Astrocyte (in vitro differentiated cells and primary cell): ENCODE results near the gene ZNF879. TPM values are rescaled to one million over a fixed set of nuclear protein-coding genes. Genes with fewer than 3 reads are reported as not detected.

Experiments
- DNase-seq: peaks from one replicate; pipeline ENCODE4 v3.0.0-alpha.2; 2010; ENCODE audit warnings: low read depth
- FAIRE-seq: peaks from 2 replicates; lab custom pipeline; 2011; peaks lifted over from hg19 to GRCh38; lab: Jason Lieb, UNC
- H2AFZ ChIP-seq: 2 replicates; pipeline ENCODE4 v1.6.0; 2012; ENCODE audit warnings: low read depth, low read length, inconsistent platforms
- H3K27ac ChIP-seq: 2 replicates; pipeline ENCODE4 v1.5.1; 2011; ENCODE audit warnings: low read depth, low read length, inconsistent platforms
- H3K27me3 ChIP-seq: 2 replicates; pipeline ENCODE4 v1.6.0; 2011; ENCODE audit warnings: low read length, inconsistent platforms; ENCODE audit not compliant: insufficient read depth
- H3K36me3 ChIP-seq: 2 replicates; pipeline ENCODE4 v1.5.1; 2011; ENCODE audit warnings: low read length, inconsistent platforms; ENCODE audit not compliant: insufficient read depth
- H3K4me1 ChIP-seq: 2 replicates; pipeline ENCODE4 v1.5.1; 2011; ENCODE audit warnings: low read length, inconsistent platforms; ENCODE audit not compliant: insufficient read depth
- H3K4me2 ChIP-seq: 2 replicates; pipeline ENCODE4 v1.6.0; 2012; ENCODE audit warnings: low read length, inconsistent platforms
- H3K4me3 ChIP-seq: 2 replicates; pipeline ENCODE4 v1.5.1; 2011; ENCODE audit warnings: low read depth, mild to moderate bottlenecking, low read length, inconsistent platforms; ENCODE audit not compliant: insufficient read depth
- H3K79me2 ChIP-seq: 2 replicates; pipeline ENCODE4 v1.6.0; 2012; ENCODE audit warnings: mild to moderate bottlenecking, low read length, inconsistent platforms; ENCODE audit not compliant: insufficient read depth
- H3K9ac ChIP-seq: 2 replicates; pipeline ENCODE4 v1.6.0; 2012; ENCODE audit warnings: mild to moderate bottlenecking, low read length, inconsistent platforms
- H3K9me3 ChIP-seq: 2 replicates; pipeline ENCODE4 v1.5.1; 2012; ENCODE audit warnings: low read depth, mild to moderate bottlenecking, low read length, inconsistent platforms; ENCODE audit not compliant: insufficient read depth
- H4K20me1 ChIP-seq: 2 replicates; pipeline ENCODE4 v1.6.0; 2012; ENCODE audit warnings: low read length, inconsistent platforms; ENCODE audit not compliant: insufficient read depth
- H3K27ac Mint-ChIP-seq: one replicate; pipeline ENCODE4 v1.8.0; 2021; ENCODE audit warnings: mild to moderate bottlenecking, mixed read lengths; ENCODE audit not compliant: unreplicated experiment
- H3K27me3 Mint-ChIP-seq: one replicate; pipeline ENCODE4 v1.8.0; 2021; ENCODE audit warnings: low read depth, mixed read lengths; ENCODE audit not compliant: unreplicated experiment
- H3K36me3 Mint-ChIP-seq: one replicate; pipeline ENCODE4 v1.8.0; 2021; ENCODE audit warnings: low read depth, mixed read lengths; ENCODE audit not compliant: unreplicated experiment
- H3K4me1 Mint-ChIP-seq: one replicate; pipeline ENCODE4 v1.8.0; 2021; ENCODE audit warnings: low read depth, mixed read lengths; ENCODE audit not compliant: unreplicated experiment
- H3K4me3 Mint-ChIP-seq: one replicate; pipeline ENCODE4 v1.8.0; 2021; ENCODE audit warnings: mild to moderate bottlenecking, moderate library complexity, mixed read lengths; ENCODE audit not compliant: unreplicated experiment
- H3K9me3 Mint-ChIP-seq: one replicate; pipeline ENCODE4 v1.8.0; 2021; ENCODE audit warnings: mild to moderate bottlenecking, mixed read lengths; ENCODE audit not compliant: unreplicated experiment
- EZH2 ChIP-seq: IDR thresholded peaks from 2 replicates; pipeline ENCODE4 v1.6.1; 2012; ENCODE audit warnings: mild to moderate bottlenecking, low read length, inconsistent platforms; ENCODE audit not compliant: insufficient read depth
- total RNA-seq: library from RNA; stranded (reverse); gene quantifications from 2 replicates; pipeline ENCODE4 v1.2.1, GENCODE V29; 2021
- TF ChIP-seq, protein P1 (sequence below): IDR thresholded peaks from 2 replicates; pipeline ENCODE4 v1.5.1; 2011; ENCODE audit warnings: low read depth, mild to moderate bottlenecking, inconsistent platforms, low read length, moderate library complexity; ENCODE audit not compliant: insufficient read depth

Gene ZNF879
- total RNA-seq, 1 donor from 2014 or later: 1.9 TPM

DNA sequence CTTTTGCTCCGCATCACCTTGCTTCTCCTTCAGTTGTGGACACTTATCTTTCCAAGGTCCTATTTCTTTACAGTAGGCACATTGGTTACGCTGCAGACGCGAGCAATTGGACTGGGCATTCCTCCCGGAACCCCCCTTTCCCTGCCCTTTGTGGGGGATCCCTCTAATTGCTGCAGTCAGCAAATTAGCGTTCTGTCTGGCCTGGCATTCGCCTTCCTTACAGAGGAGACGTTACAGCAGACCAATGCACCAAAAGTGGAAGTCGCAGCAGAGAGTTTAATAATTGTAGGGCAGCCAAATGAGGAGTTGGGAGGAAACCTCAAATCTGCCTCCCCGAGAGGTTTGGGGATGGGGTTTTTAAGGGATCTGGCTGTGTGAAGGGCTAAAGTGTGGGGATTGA, 31.3 kb downstream of the ZNF879 start:
- DNase-seq: no peak
- no peak for FAIRE-seq
- Histone ChIP-seq H3K9me3 (peaks cover 8% of the 10 kb centered on the region), H3K4me3 (no peak overlapping the region), H3K27me3 (no peaks in the 10 kb centered on the region), H3K4me1 (no peaks in the 10 kb centered on the region), H3K79me2 (no peaks in the 10 kb centered on the region), H4K20me1 (no peaks in the 10 kb centered on the region), H3K36me3 (no peaks in the 10 kb centered on the region), H3K27ac (no peak overlapping the region), H3K9ac (no peak overlapping the region), H3K4me2 (no peak overlapping the region), H2AFZ (no peak overlapping the region)
- Mint-ChIP-seq H3K4me3 (no peak overlapping the region), H3K27ac (no peak overlapping the region), H3K36me3 (peaks cover 2% of the 10 kb centered on the region), H3K9me3 (peaks cover 19% of the 10 kb centered on the region), H3K27me3 (no peaks in the 10 kb centered on the region), H3K4me1 (no peaks in the 10 kb centered on the region)
- TF ChIP-seq EZH2: no peak
- TF ChIP-seq, protein P1, sequence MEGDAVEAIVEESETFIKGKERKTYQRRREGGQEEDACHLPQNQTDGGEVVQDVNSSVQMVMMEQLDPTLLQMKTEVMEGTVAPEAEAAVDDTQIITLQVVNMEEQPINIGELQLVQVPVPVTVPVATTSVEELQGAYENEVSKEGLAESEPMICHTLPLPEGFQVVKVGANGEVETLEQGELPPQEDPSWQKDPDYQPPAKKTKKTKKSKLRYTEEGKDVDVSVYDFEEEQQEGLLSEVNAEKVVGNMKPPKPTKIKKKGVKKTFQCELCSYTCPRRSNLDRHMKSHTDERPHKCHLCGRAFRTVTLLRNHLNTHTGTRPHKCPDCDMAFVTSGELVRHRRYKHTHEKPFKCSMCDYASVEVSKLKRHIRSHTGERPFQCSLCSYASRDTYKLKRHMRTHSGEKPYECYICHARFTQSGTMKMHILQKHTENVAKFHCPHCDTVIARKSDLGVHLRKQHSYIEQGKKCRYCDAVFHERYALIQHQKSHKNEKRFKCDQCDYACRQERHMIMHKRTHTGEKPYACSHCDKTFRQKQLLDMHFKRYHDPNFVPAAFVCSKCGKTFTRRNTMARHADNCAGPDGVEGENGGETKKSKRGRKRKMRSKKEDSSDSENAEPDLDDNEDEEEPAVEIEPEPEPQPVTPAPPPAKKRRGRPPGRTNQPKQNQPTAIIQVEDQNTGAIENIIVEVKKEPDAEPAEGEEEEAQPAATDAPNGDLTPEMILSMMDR: no peak

DNA sequence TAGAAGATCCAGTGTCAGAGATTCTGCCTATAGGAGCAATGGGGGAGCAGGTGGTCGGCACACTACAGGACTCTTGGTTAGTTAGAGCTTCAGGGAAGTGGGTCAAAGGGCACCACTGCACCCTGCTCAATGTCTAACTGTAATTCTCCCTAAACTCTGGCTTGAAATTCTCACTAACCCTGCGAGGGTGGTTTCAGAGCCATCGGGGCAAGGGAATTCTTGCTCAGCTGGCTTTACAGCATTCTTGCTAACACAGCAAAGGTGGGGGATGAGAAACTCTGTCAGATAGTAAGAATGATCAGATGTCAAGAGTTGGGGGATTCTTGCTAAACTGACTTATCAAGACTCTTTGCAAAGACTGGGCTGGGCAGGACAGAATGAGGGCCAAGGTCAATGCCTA, 31.8 kb downstream of the ZNF879 start:
- Histone ChIP-seq H3K36me3 (no peaks in the 10 kb centered on the region), H3K4me3 (no peak overlapping the region), H2AFZ (no peak overlapping the region), H3K4me2 (no peak overlapping the region), H3K4me1 (no peaks in the 10 kb centered on the region), H3K9ac (no peak overlapping the region), H3K27ac (no peak overlapping the region), H3K27me3 (no peaks in the 10 kb centered on the region), H4K20me1 (no peaks in the 10 kb centered on the region), H3K9me3 (peaks cover 8% of the 10 kb centered on the region), H3K79me2 (no peaks in the 10 kb centered on the region)
- TF ChIP-seq EZH2: no peak
- TF ChIP-seq, protein P1: no peak
- Mint-ChIP-seq H3K9me3 (peaks cover 19% of the 10 kb centered on the region), H3K4me1 (no peaks in the 10 kb centered on the region), H3K36me3 (peaks cover 2% of the 10 kb centered on the region), H3K27ac (no peak overlapping the region), H3K4me3 (no peak overlapping the region), H3K27me3 (no peaks in the 10 kb centered on the region)
- FAIRE-seq (no peak), DNase-seq (no peak)

DNA sequence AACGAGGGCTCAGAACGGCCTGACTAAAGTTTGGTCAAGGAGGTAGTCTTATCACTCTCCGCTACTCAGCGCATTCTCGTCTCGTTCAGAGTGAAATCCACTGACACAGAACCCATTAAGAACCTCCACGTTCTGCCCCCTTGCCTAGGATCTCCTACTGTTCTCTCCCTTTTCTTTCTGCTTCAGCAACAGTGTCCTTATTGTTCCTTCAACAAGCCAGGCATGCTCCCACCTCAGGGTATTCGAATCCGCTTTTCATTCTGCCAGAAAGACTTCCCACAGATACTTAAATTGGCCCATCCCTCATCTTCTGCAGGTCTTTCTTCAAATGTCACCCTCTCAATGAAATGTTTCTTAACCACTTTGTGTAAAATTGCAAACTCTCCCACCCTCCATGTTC, 32.2 kb downstream of the ZNF879 start:
- Histone ChIP-seq H3K27me3 (no peaks in the 10 kb centered on the region), H3K9ac (no peak overlapping the region), H2AFZ (no peak overlapping the region), H3K79me2 (peaks cover 4% of the 10 kb centered on the region), H3K4me2 (no peak overlapping the region), H3K4me3 (no peak overlapping the region), H3K36me3 (no peaks in the 10 kb centered on the region), H3K9me3 (peaks cover 8% of the 10 kb centered on the region), H3K27ac (no peak overlapping the region), H4K20me1 (no peaks in the 10 kb centered on the region), H3K4me1 (no peaks in the 10 kb centered on the region)
- DNase-seq (no peak), FAIRE-seq (no peak)
- Mint-ChIP-seq H3K36me3 (peaks cover 2% of the 10 kb centered on the region), H3K4me3 (no peak overlapping the region), H3K27me3 (no peaks in the 10 kb centered on the region), H3K4me1 (no peaks in the 10 kb centered on the region), H3K9me3 (peaks cover 19% of the 10 kb centered on the region), H3K27ac (no peak overlapping the region)
- no peak for TF ChIP-seq EZH2
- TF ChIP-seq, protein P1: no peak
